Bronchial epithelial cell (primary cell): ENCODE results near the gene TMEM52. TPM values are rescaled to one million over a fixed set of nuclear protein-coding genes. Genes with fewer than 3 reads are reported as not detected.

Experiments
- DNase-seq: peaks from one replicate; pipeline ENCODE4 v3.0.0-alpha.2; 2010; ENCODE audit warnings: low read depth
- FAIRE-seq: peaks from 2 replicates; lab custom pipeline; 2011; peaks lifted over from hg19 to GRCh38; lab: Jason Lieb, UNC
- H3K27me3 ChIP-seq: 2 replicates; pipeline ENCODE4 v1.5.1; 2011; ENCODE audit warnings: low read length; ENCODE audit not compliant: control insufficient read depth, insufficient read depth
- H3K36me3 ChIP-seq: 2 replicates; pipeline ENCODE4 v1.5.1; 2011; ENCODE audit warnings: low read length; ENCODE audit not compliant: control insufficient read depth, insufficient read depth
- H3K4me3 ChIP-seq: 2 replicates; pipeline ENCODE4 v1.5.1; 2011; ENCODE audit warnings: mild to moderate bottlenecking, low read depth, low read length, control low read depth
- total RNA-seq: library from RNA; depleted of rRNA; stranded (reverse); fragments of >200 nt; gene quantifications from 2 replicates; pipeline ENCODE4 v1.2.1, GENCODE V29; 2014
- TF ChIP-seq, protein P1 (sequence below): IDR thresholded peaks from 2 replicates; pipeline ENCODE4 v1.5.1; 2011; ENCODE audit warnings: mild to moderate bottlenecking, moderate library complexity, low read length, control low read depth, inconsistent platforms; ENCODE audit not compliant: insufficient read depth, severe bottlenecking

The TMEM52 gene
- total RNA-seq, 1 donor from 2014 or later, result 1.6 TPM

DNA sequence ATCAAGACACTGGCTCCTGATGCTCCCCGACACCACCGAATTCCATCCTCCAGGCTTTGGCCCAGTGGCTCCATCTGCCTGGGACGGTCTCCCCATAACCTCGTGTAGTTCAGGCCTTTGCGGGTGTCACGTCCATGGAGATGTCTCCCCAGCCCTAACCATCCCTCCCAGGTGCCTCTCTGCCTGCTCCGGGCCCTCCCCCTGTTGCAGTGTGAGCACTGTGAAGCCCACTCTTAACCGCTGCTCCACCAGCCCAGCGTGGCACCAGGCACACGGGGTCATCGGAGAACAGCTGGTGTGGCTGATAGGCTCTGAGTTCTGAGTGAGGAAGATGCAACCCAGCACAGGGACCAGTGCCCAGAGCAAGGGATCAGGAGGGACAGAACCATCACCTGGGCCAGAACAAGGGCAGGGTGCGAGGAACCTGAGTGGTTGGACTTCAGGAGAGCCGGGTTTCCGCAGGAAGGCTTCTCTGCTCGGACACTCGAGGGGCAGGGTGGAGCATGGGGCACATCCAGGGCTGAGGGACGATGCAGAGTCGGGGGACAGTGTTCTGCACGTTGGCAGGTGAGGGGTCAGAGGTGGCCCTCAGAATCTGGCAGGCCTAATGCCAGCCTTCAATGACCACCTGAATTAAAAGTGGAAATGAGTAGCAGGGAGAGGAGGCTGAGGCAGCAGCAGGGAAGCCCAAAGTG is 25.6 kb downstream of the TMEM52 start:
- Histone ChIP-seq H3K27me3 (peaks cover 2% of the 10 kb centered on the region), H3K36me3 (no peaks in the 10 kb centered on the region), H3K4me3 (no peak overlapping the region)
- no peak for FAIRE-seq
- DNase-seq, result no peak
- TF ChIP-seq, protein P1, sequence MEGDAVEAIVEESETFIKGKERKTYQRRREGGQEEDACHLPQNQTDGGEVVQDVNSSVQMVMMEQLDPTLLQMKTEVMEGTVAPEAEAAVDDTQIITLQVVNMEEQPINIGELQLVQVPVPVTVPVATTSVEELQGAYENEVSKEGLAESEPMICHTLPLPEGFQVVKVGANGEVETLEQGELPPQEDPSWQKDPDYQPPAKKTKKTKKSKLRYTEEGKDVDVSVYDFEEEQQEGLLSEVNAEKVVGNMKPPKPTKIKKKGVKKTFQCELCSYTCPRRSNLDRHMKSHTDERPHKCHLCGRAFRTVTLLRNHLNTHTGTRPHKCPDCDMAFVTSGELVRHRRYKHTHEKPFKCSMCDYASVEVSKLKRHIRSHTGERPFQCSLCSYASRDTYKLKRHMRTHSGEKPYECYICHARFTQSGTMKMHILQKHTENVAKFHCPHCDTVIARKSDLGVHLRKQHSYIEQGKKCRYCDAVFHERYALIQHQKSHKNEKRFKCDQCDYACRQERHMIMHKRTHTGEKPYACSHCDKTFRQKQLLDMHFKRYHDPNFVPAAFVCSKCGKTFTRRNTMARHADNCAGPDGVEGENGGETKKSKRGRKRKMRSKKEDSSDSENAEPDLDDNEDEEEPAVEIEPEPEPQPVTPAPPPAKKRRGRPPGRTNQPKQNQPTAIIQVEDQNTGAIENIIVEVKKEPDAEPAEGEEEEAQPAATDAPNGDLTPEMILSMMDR, result no peak

DNA sequence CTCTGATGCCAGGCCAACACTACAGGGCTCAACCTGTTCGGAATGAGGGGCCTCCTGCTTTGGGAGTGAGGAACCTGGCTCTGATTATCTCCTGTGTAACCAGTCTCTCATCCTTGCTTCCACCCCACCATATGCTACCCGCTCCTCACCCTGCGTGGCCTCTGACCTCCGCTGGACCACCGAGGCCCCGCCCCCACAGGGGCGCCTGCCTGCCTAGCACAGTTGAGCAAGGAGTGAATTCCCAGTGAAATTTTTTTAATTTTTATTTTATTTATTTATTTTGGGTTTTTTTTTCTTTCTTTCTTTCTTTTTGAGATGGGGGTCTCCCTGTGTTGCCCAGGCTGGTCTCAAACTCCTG is 26.3 kb downstream of the TMEM52 start:
- TF ChIP-seq, protein P1, result no peak
- FAIRE-seq, result no peak
- no peak for DNase-seq
- peaks cover 2% of the 10 kb centered on the region for H3K27me3 ChIP-seq
- no peak overlapping the region for H3K4me3 ChIP-seq
- H3K36me3 ChIP-seq, result peaks cover 2% of the 10 kb centered on the region

DNA sequence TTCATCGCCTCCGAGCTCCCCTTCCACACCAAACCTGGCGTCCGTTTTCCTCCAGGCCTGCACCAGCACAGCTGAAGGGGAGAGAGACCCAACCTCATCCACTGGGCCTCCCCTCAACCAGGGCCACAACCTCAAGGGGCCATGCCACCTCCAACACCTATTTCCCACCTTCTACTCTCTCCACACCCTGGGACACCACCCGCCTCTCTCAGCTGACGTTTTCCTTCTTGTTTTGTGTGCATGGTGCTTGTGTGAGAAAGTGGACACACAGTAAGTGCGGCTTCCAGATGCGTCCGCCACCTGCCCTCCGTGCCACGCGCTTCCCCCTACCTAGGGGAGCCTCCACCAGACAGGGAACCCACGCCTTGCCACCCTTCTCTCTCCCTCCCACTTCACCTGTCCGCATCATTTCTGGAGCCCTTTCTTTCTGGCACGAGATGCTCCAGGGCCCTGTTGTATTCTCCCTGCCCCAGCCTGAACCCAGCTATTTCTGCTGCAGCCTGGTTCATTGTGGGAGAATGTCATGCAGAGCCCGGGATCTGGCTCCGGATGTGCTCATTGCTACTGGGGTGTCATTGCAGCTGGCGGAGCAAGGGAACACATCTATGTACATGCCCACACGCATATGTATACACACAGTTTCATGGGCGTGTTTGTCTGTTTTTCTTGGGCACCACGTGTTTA is 26.9 kb downstream of the TMEM52 start:
- H3K36me3 ChIP-seq, result peaks cover 2% of the 10 kb centered on the region
- peak overlapping the region; percentile 86 for H3K4me3 ChIP-seq
- H3K27me3 ChIP-seq, result peaks cover 2% of the 10 kb centered on the region
- TF ChIP-seq, protein P1, result no peak
- FAIRE-seq (peak; percentile 97), DNase-seq (peak; percentile 73)

DNA sequence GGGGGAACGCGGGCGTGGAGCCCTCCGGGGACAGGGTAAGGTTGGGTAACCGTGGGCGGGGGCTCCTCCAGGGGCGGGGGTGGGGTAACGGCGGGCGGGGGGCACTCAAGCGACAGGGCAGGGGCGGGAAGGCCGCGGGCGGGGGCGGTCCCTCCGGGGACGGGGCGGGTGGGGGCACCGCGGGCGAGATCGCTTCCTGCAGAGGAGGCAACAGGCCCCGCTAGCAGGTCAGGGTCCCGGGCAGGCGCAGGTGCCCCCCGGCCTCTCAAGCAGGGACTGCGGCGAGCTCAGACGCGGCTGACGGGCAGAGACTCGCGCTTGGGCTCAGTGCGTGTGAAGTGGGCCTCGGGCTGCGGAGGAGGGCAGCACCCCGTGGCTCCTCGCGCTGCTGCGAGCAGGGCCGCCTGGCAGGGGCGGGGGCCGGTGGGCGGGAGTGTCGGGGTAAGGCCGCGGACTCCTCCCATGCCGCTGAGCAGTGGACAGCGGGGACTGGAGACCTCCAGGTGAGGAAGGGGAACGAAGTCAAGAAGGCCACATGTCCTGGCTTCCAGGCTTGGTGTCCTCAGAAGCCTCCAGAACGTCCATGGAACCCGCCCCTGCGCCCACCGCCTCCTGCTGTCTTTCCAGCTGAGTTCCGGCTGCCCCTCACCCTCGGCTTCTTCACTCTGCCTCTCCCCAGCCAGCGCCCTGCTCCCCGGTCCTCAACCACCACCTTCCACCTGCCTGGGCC is 27.6 kb downstream of the TMEM52 start:
- Histone ChIP-seq H3K36me3 (peaks cover 2% of the 10 kb centered on the region), H3K4me3 (peak overlapping the region; percentile 86), H3K27me3 (peaks cover 2% of the 10 kb centered on the region)
- TF ChIP-seq, protein P1, result no peak
- no peak for DNase-seq
- no peak for FAIRE-seq

DNA sequence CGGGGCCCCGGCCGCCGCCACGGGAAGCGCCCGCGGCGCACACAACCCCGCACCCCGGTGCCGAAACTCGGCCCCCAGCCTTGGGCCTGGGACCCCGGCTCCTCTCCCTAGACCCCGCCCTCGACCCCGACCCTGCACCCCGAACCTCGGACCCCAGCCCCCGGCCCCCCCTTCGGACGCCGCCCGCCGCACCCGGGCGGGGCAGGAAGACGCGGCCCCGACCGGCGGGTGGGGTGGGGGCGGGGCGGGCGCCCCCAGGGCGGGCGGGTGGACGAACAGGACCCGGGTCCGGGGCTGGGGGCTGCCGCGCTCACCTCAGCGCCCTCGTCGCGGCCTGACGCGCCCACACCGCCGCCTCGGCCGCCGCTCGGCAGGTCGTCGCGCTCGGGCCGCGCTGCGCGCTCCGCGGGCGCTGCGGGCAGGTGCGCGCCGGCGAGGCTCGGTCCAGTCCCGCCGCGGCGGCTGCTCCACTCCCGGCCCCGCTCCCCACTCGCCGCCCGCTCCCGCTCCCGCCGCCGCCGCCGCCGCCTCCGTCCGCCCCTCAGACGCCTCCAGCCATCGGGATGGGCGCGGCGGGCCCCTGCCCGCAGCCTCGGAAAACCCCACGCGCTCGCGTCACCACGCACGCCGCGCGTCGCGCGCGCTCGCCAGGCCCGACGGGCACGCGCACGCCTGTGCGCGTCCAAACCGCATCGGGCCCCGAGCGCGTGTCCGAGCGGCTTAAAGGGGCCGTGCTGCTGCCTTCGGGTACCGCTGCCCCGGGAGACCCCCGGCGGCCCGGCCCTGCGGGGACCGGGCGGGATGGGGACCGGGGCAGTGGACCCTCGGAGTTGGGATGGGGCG is 28.4 kb downstream of the TMEM52 start, which contains the start of gene GNB1:
TSS of gene GNB1 (minus strand) at position 582 of the 843 bp plus-strand sequence. CDS start 65,634 bp downstream, outside the sequence.
- FAIRE-seq (no peak), DNase-seq (peak; percentile 58)
- Histone ChIP-seq H3K4me3 (peak within 1 kb of the TSS; percentile 86), H3K27me3 (no peaks in the 10 kb centered on the region), H3K36me3 (peaks cover 2% of the 10 kb centered on the region)
- TF ChIP-seq, protein P1, result no peak
